ENCODE results near the gene NMRAL1.

Gene NMRAL1

GRCh38 chr16:4463522-4464163 lies 10.8 kb downstream of the NMRAL1 start:
- no peak for FAIRE-seq

GRCh38 chr16:4461250-4462085 lies 13.0 kb downstream of the NMRAL1 start:
- no peak for FAIRE-seq

GRCh38 chr16:4460936-4461249 lies 13.5 kb downstream of the NMRAL1 start:
- FAIRE-seq, result no peak

GRCh38 chr16:4455951-4456350 lies 18.5 kb downstream of the NMRAL1 start:
- no peak for FAIRE-seq

GRCh38 chr16:4455081-4455480 lies 19.3 kb downstream of the NMRAL1 start:
- no peak for FAIRE-seq

GRCh38 chr16:4454623-4455022 lies 19.8 kb downstream of the NMRAL1 start:
- FAIRE-seq, result no peak

- FAIRE-seq, result no peak
These were observed 21.8 kb downstream of the NMRAL1 start for GRCh38 chr16:4452674-4453073.

GRCh38 chr16:4450931-4451519 lies 23.4 kb downstream of the NMRAL1 start:
- no peak for FAIRE-seq

GRCh38 chr16:4450430-4450829 lies 24.0 kb downstream of the NMRAL1 start:
- FAIRE-seq, result no peak

- no peak for FAIRE-seq
These were observed 30.4 kb downstream of the NMRAL1 start for GRCh38 chr16:4443986-4444385.

- FAIRE-seq, result no peak
These were observed 31.2 kb downstream of the NMRAL1 start for GRCh38 chr16:4443271-4443670.

GRCh38 chr16:4442371-4442770 lies 32.1 kb downstream of the NMRAL1 start:
- no peak for FAIRE-seq

GRCh38 chr16:4437366-4437765 lies 37.1 kb downstream of the NMRAL1 start:
- no peak for FAIRE-seq

- FAIRE-seq, result no peak
These were observed 38.9 kb downstream of the NMRAL1 start for GRCh38 chr16:4435337-4436067.

GRCh38 chr16:4433914-4434787 lies 40.3 kb downstream of the NMRAL1 start:
- FAIRE-seq, result no peak

GRCh38 chr16:4433228-4433627 lies 41.2 kb downstream of the NMRAL1 start:
- FAIRE-seq, result no peak

- FAIRE-seq, result no peak
These were observed 43.4 kb downstream of the NMRAL1 start for GRCh38 chr16:4431023-4431422.

- no peak for FAIRE-seq
These were observed 45.9 kb downstream of the NMRAL1 start for GRCh38 chr16:4428500-4428899.

- FAIRE-seq, result no peak
These were observed 47.6 kb downstream of the NMRAL1 start for GRCh38 chr16:4426722-4427372.

- FAIRE-seq, result no peak
These were observed 48.3 kb downstream of the NMRAL1 start for GRCh38 chr16:4426021-4426684.

- no peak for FAIRE-seq
These were observed 48.9 kb downstream of the NMRAL1 start, which contains the start of gene DNAJA3 for GRCh38 chr16:4425378-4426020. TSS of gene DNAJA3 (plus strand) at chr16:4425868. CDS start at chr16:4425882, 14 bp downstream.

Data from colon (tissue), 2 donors.